GM23338 (cell line): ENCODE results near the gene QDPR. TPM values are rescaled to one million over a fixed set of nuclear protein-coding genes. Genes with fewer than 3 reads are reported as not detected.

Experiments
- ATAC-seq: fragments of 200-7000 bp; cut with Tn5 transposase; 3 replicates; pipeline ENCODE4 v1.9.1; 2020
- DNase-seq: peaks from one replicate; pipeline ENCODE4 v3.0.0-alpha.2; 2015; ENCODE audit warnings: low spot score
- H2AFZ ChIP-seq: fragments of 200-600 bp; sonication (generic); 2 replicates; pipeline ENCODE4 v1.8.0; 2016; ENCODE audit warnings: antibody characterized with exemption, mild to moderate bottlenecking, moderate library complexity
- H3F3A ChIP-seq: fragments of 200-600 bp; sonication (generic); replicated peaks from 2 replicates; pipeline ENCODE4 v1.8.0; 2017; ENCODE audit warnings: antibody characterized with exemption, mixed run types, low read depth
- H3K27ac ChIP-seq: fragments of 200-600 bp; sonication (generic); 2 replicates; pipeline ENCODE4 v1.6.1; 2016; ENCODE audit warnings: low read depth
- H3K27me3 ChIP-seq: fragments of 200-600 bp; sonication (generic); 2 replicates; pipeline ENCODE4 v1.8.0; 2016; ENCODE audit warnings: mild to moderate bottlenecking, mixed run types, moderate library complexity; ENCODE audit not compliant: insufficient read depth
- H3K36me3 ChIP-seq: fragments of 200-600 bp; sonication (generic); 2 replicates; pipeline ENCODE4 v1.8.0; 2016; ENCODE audit warnings: mild to moderate bottlenecking; ENCODE audit not compliant: insufficient read depth
- H3K4me1 ChIP-seq: fragments of 200-600 bp; sonication (generic); 2 replicates; pipeline ENCODE4 v1.8.0; 2016; ENCODE audit warnings: mild to moderate bottlenecking, moderate library complexity; ENCODE audit not compliant: insufficient read depth
- H3K4me2 ChIP-seq: fragments of 200-600 bp; sonication (generic); 2 replicates; pipeline ENCODE4 v1.7.1; 2017; ENCODE audit warnings: mixed run types
- H3K4me3 ChIP-seq: fragments of 200-600 bp; sonication (generic); 2 replicates; pipeline ENCODE4 v1.6.1; 2016; ENCODE audit warnings: mixed run types
- H3K79me2 ChIP-seq: fragments of 200-600 bp; sonication (generic); replicated peaks from 2 replicates; pipeline ENCODE4 v1.8.0; 2017; ENCODE audit warnings: mild to moderate bottlenecking; ENCODE audit not compliant: insufficient read depth
- H3K9me2 ChIP-seq: fragments of 200-600 bp; sonication (generic); 2 replicates; pipeline ENCODE4 v1.8.0; 2017; ENCODE audit not compliant: insufficient read depth
- H4K20me1 ChIP-seq: fragments of 200-600 bp; sonication (generic); replicated peaks from 2 replicates; pipeline ENCODE4 v1.8.0; 2017; ENCODE audit warnings: mild to moderate bottlenecking; ENCODE audit not compliant: insufficient read depth
- H3K27ac Mint-ChIP-seq: 2 replicates; pipeline ENCODE4 v1.8.0; 2020; ENCODE audit warnings: inconsistent platforms, mild to moderate bottlenecking, moderate library complexity, mixed read lengths
- H3K27me3 Mint-ChIP-seq: 3 replicates; pipeline ENCODE4 v1.8.0; 2022; ENCODE audit warnings: low read depth, mild to moderate bottlenecking, moderate library complexity, mixed read lengths, inconsistent platforms; ENCODE audit not compliant: insufficient read depth, poor library complexity
- H3K36me3 Mint-ChIP-seq: 3 replicates; pipeline ENCODE4 v1.8.0; 2021; ENCODE audit warnings: low read depth, mild to moderate bottlenecking, inconsistent platforms, moderate library complexity, mixed read lengths
- H3K4me1 Mint-ChIP-seq: 3 replicates; pipeline ENCODE4 v1.8.0; 2020; ENCODE audit warnings: mild to moderate bottlenecking, inconsistent platforms, mixed read lengths
- H3K4me3 Mint-ChIP-seq: 3 replicates; pipeline ENCODE4 v1.8.0; 2021; ENCODE audit warnings: moderate library complexity, mild to moderate bottlenecking, inconsistent platforms, mixed read lengths
- H3K9me3 Mint-ChIP-seq: 3 replicates; pipeline ENCODE4 v1.8.0; 2020; ENCODE audit warnings: moderate library complexity, mild to moderate bottlenecking, inconsistent platforms, mixed read lengths
- ZNF114 ChIP-seq: fragments of 250-450 bp; sonication (Bioruptor Pico); IDR thresholded peaks from 2 replicates; pipeline ENCODE4 v1.5.0; 2020; ENCODE audit warnings: mild to moderate bottlenecking, moderate library complexity
- ZNF462 ChIP-seq: fragments of 250-450 bp; sonication (Bioruptor Pico); IDR thresholded peaks from 2 replicates; pipeline ENCODE4 v1.5.0; 2020; ENCODE audit warnings: mild to moderate bottlenecking, moderate library complexity
- polyA plus RNA-seq: library from polyadenylated mRNA; unstranded; fragments of >200 nt; fragmentation: Nextera tagmentation; extraction: Ambion mirVana; gene quantifications from 2 replicates; pipeline ENCODE4 v1.2.1, GENCODE V29; 2016
- total RNA-seq: library from RNA; depleted of rRNA; stranded (reverse); fragments of >200 nt; shearing (Covaris generic); gene quantifications from 2 replicates; pipeline ENCODE4 v1.2.3, GENCODE V29; 2014; rRNA removed

QDPR gene
- total and polyA plus RNA-seq, 2 experiments from 2014 or later = 31.5 to 42.7 TPM

DNA sequence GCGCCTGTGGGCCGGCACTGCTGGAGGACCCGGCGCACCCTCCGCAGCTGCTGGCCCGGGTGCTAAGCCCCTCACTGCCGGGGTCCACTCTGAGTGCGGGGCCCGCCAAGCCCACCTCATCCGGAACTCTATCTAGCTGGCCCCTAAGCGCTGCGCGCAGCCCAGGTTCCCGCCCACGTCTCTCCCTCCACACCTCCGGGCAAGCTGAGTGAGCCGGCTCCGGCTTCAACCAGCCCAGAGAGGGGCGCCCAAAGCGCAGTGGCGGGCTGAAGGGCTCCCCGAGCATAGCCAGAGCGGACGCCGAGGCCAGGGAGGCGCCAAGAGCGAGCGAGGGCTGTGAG, 75.2 kb downstream of the QDPR start:
- H3K4me1 Mint-ChIP-seq = no peaks in the 10 kb centered on the region

More for the DNA sequence above, 75.2 kb downstream of the QDPR start:
- no peaks in the 10 kb centered on the region for H3K36me3 Mint-ChIP-seq
- no peaks in the 10 kb centered on the region for H3K4me1 ChIP-seq
- DNase-seq (peak; percentile 20), ATAC-seq (no peak)
- TF ChIP-seq ZNF462 (CRISPR knock-in tag) (no peak), ZNF114 (no peak)
- H3K27me3 Mint-ChIP-seq = no peaks in the 10 kb centered on the region
- no peaks in the 10 kb centered on the region; the same call in 1 of the 2 replicates for H4K20me1 ChIP-seq
- H3K4me3 ChIP-seq = no peak overlapping the region
- H3K9me2 ChIP-seq = 0 out of 2 replicates have a peak, but pooled peaks cover 7% of the 10 kb centered on the region
- H3K9me3 Mint-ChIP-seq = peaks cover 2% of the 10 kb centered on the region; the same call in 2 of the 3 replicates
- no peak overlapping the region for H2AFZ ChIP-seq
- H3K4me2 ChIP-seq = no peak overlapping the region
- H3K36me3 ChIP-seq = no peaks in the 10 kb centered on the region
- H3K27ac Mint-ChIP-seq = no peak overlapping the region
- no peaks in the 10 kb centered on the region for H3K27me3 ChIP-seq
- no peak overlapping the region for H3K4me3 Mint-ChIP-seq
- no peak overlapping the region for H3K27ac ChIP-seq
- H3F3A ChIP-seq = no peaks in the 10 kb centered on the region
- H3K79me2 ChIP-seq = no peaks in the 10 kb centered on the region

Other genes with a start within 250 kb of the QDPR start
- not detected in 2 replicates for gene CLRN2, start 3.1 kb upstream of the QDPR start, total RNA-seq
- not detected in 2 replicates for gene CLRN2, start 3.1 kb upstream of the QDPR start, polyA plus RNA-seq
- 46.4 and 63.6 TPM in 2 replicates for gene LAP3, start 65.1 kb upstream of the QDPR start, total RNA-seq
- gene LAP3, start 65.1 kb upstream of the QDPR start, polyA plus RNA-seq = 23.6 and 28.6 TPM in 2 replicates
- 24.0 and 25.8 TPM in 2 replicates for gene MED28, start 102.6 kb upstream of the QDPR start, total RNA-seq
- gene MED28, start 102.6 kb upstream of the QDPR start, polyA plus RNA-seq = 51.9 and 60.9 TPM in 2 replicates